GM19468 (cell line): ENCODE data around the gene NOX4.
"Not testable (repeated sequence)": the region's sequence is repeated elsewhere in the genome, so short reads cannot be mapped to it uniquely, and the experiment has no call there.

ENCODE experiments used
- ATAC-seq: cut with Tn5 transposase; IDR thresholded peaks from one replicate; pipeline ENCODE4 v1.9.1; 2021; ENCODE audit warnings: mild to moderate bottlenecking, moderate library complexity, moderate number of reproducible peaks; ENCODE audit not compliant: unreplicated experiment; ENCODE audit errors: extremely low read depth

NOX4 gene

DNA sequence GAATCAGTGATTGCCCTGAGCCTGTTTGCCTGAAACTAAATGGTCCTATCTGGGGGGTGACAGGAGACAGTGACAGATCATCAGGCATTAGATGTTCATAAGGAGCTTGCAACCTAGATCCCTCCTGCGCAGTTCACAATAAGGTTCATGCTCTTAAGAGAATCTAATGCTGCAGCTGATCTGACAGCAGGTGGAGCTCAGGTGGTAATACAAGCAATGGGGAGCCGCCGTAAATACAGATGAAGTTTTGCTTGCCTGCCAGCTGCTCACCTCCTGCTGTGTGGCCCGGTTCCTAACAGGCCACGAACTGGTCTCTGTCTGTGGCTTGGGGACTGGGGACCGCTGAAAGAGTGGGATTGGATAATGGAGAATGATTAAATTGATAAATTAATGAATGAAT is 14.0 kb downstream of the NOX4 start:
- no peak for ATAC-seq

DNA sequence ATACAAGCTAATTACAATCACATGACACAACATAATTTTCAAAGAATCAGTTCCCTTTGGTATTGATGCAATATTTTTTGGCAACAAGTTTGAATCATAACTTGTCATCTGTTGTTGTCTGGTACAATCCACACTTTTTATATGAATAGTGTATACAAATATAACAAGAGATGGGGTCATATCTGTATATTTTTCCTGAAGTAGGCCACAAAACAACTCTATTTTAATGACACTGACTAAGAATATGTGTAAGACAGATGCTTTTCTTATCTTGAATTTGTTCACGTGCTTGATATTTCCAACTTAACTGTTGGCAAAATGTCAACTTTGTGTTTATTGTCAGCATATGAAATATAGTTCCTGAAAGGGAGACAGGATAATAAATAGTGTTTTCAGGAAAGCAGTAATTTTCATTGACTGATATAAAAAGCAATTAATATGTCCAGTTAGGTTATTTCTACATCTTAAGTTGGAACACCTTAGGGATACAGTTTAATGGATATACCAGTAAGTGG is 27.9 kb downstream of the NOX4 start:
- no peak for ATAC-seq

DNA sequence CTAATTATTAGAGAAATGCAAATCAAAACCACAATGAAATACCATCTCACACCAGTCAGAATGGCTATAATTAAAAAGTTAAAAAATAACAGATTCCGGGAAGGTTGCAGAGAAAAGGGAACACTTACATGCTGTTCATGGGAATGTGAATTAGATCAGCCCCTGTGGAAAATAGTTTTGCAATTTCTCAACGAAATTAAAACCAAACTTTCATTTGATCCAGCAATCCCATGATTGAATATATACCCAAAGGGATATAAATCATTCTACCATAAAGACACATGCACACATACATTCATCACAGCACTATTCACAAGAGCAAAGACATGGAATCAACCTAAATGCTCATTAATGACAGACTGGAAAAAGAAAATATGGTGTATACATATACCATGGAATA is 32.5 kb downstream of the NOX4 start:
- ATAC-seq = no peak

DNA sequence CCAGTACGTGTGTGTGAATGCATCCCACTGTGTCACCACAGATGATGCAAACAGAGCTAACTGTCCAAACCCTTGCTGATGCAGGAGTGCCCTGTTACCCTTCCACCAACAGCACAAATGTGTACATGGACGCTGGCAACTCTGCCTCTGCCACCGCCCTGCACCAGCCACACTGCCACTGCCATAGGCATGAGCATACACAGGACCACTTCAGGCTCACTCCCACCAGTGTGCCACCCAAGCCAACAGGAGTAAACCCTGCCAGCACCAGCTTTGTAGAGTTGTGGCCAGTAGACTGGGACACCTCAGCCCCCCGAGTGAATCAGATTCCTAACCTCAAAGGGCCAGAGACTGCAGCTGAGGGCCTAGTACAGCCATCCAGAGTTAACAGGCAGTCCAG is 34.0 kb downstream of the NOX4 start:
- no peak for ATAC-seq

DNA sequence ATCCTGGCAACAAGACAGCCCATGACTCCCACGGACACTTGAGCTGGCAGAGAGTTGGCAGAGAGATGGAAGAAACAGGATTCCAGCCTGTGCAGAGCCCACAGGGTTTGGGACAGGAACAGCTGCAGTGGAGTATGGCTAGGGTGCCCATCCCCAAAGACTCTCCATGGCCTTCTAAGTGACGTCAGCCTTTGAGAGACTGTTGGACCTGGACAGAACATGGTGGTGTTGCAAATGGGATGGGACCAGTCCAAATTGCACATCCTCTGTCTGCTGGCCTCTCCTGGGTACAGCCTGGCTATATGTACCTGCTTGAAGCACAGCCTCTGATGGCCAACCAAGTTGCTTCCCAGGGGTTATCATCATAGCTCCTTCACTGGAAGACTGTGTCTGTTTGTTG is 34.5 kb downstream of the NOX4 start:
- ATAC-seq = no peak

DNA sequence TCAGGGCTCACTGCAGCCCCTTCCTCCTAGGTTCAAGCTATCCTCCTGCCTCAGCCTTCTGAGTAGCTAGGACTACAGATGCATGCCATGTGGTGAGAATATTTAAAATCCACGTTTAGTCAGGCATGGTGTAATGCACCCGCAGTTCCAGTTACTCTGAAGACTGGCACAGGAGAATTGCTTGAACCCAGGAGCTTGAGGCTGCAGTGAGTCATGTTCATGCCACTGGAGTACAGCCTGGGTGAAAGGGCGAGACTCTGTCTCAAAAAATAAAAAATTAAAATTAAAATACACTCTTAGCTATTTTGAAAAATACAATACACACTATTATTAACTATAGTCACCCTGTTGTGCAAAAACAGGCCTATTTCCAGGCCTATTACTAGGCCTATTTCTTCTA is 38.4 kb downstream of the NOX4 start:
- no peak for ATAC-seq

DNA sequence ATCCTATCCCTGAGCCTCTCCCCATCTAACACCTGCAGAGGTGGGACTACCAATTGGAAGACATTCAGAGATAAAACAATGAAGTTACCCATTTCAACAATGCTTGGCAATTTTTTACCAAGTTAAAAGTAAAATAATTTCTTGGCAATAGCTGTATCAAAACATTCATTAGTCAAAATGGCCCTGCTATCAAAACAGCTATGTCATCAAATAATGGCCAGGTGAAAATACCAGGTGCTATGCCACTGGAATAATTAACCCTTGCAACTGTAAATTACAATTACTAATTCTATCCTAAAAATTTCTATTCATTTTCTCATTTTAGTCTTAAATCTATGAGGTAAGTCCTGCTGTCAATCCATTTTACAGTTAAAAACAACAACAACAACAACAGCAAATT is 43.3 kb downstream of the NOX4 start:
- ATAC-seq = no peak

DNA sequence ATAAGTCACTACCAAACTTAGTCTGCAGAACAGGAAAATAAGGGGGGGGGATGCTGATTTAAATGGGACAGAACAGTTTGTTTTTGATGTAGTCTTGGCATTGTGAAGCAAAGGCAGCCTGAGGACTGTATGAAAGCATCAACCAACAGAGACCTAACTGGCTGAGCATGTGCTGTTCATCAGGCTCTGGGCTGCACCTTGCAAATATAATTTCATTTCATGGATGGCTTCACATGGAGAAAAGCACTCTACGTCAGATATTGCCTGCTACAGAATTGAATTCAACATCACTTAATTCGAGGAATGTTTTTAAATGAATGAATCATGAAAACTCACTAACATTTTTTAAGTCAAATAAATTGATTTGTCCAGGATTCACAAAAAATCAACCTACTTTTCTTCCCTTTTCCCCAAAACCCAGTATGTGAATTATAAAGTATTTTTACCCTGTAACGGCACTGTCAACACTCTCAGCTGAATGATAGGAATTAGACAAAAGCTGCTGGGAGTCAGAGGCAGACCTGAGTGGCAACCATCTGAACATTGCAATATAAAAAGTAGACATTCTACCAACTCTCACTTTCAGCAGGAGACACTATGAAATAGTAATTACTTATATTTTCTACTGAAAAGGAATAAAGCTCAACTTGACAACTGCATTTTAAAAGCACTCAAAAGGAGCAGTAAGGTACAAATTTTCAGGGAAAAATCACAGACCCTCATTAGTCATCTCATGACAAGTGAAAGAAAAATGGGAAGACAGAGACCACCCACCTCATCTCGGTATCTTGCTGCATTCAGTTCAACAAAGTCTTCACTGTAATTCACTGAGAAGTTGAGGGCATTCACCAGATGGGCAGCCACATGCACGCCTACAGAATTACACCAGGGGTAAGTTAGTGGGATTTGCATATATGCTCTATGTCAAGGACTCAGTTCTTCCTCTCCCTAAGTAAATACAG is 47.5 kb downstream of the NOX4 start:
- no peak for ATAC-seq

DNA sequence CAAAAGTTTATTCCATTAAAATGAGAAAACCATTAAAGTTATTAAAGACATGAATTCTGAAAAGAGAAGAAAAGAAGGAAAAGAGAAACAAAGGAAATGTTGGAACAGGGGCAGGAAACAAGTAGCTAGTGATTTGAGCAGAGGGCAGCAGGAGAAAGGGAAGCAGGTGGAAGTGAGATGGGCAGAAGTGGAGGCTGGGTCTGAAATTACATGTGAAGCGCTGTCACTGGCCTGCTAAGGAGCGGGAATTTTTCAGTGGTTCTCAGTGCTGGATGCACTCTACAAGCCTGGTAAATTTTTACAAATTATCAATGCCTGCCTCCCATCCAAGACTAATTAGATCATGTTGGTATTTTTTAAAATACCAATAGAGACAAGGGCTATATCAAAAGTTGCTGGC is 48.4 kb downstream of the NOX4 start:
- ATAC-seq = no peak

DNA sequence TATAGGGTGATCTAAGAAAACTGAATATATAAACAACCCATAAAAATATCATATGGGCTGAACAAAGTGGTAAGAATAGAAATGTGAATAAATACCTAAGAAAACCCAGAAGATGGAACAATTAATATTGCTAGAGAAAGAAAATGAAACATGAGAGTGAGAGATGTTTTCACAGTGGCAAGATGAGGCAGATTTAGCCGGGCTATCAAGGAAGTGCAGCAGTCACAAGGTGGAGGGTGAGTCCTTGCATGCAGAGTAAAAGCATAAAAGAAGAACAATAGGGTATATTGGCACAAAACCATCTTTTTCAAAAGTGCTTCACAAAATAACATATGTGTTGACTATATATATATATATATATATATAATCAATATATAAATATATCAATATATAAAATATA is 49.6 kb downstream of the NOX4 start:
- no peak for ATAC-seq

DNA sequence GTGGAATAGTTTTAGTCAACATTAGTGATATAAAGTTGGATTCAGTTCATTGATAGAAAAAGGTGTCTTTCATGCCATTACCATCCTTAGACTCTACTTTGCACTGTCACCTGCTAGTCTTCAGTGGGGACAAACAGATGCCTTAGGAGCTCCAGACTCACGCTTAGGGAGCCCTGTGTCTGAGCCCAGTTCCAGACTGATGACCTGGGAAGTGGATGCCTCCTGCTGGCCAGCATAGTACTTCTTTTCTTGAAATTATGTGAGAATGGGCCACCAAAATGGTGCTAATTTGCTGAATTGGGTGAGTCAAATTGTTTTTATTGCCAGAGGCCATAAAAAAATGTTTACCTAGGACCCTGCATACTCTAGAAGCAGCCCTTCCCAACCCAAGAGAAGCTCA is 53.9 kb downstream of the NOX4 start:
- ATAC-seq = no peak

DNA sequence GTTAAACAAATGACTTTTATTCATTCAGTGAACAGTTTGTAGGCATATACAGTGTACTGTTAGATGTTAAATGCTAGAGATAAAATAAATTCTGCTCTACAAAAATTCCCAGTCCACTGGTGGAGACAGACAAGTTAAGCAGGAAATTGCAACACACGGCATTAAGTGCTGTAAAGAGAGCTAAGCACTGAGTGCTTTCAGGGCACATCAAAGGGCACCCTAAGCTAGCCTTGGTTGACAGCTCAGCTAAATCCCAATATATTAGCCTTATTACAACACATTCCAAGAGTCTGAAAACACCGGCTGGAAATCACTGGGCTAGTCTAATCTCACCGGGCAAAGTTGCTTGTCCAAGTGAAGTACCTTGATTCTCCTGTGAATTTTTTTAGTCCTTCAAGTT is 55.1 kb downstream of the NOX4 start:
- ATAC-seq = no peak

DNA sequence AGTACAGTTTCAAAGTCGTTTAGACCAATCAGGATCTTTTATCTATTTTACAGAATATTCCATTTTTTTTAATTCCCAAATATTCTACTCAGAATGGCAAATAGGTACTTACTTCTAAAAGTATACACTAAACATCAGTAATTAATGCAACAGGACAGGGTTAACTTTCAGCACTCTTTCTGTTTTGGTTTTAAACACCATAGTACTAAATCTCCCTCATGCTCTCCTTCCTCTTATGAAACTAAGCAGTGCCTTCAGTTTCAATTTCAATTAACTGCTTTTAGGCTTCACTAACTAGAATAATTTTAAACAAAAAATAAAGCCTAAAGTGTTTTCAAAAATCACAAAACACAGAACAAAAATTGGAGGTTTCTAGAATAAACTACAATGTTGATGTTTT is 57.9 kb downstream of the NOX4 start:
- no peak for ATAC-seq

DNA sequence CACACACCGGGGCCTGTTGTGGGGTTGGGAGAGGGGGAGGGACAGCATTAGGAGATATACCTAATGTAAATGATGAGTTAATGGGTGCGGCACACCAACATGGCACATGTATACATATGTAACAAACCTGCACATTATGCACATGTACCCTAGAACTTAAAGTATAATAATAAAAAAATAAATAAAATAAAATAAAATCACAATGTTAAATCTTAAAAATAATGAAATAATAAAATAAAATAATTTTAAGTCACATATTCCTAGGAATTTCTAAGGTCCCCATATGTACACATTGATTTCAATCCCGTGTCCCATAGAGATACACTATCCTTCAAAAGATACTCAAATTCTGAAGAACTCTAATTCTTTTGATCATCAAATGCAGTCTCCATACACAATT is 59.0 kb downstream of the NOX4 start:
- ATAC-seq = not testable (repeated sequence)

DNA sequence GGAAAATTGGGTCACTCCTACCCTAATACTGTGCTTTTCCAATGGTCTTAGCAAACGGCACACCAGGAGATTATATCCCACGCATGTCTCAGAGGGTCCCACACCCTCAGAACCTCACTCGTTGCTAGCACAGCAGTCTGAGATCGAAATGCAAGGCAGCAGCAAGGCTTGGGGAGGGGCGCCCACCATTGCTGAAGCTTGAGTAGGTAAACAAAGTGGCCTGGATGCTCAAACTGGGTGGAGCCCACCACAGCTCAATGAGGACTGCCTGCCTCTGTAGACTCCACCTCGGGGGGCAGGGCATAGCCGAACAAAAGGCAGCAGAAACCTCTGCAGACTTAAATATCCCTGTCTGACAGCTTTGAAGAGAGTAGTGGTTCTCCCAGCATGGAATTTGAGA is 64.7 kb downstream of the NOX4 start:
- not testable (repeated sequence) for ATAC-seq

DNA sequence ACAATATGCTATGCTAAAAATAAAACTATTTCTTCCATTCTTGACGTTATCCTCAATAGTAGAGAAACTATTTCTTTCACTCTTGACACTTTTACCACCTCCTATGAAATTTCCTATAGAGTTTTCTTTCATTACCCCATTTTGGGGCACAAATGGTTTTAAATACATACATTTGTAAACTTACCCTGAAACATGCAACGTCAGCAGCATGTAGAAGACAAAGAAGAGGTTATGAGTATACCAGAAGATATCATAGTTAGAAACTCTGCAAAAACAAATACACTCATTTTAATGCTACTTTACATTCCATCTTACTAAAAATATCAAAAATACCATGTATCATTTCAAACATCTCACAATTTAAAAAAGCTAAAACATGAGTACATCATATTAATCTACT is 69.5 kb downstream of the NOX4 start:
- ATAC-seq = no peak

DNA sequence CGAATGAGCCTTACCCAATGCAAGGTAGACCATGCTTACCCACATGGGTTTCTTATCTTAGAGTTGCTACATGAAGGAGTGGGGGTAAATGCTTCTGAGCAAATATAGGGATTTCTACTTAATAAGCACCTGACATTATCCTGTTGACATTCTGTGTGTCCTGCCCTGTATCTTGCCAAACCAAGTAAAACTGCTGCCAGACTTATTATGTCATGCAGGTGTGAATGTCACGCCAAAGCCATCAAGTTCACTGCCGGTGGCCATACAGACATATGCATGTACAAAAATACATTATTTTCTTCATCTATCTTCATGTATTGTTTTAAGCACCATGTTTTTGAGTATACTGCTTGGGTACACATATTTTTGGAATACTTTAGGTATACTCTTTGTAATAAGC is 70.2 kb downstream of the NOX4 start:
- no peak for ATAC-seq

DNA sequence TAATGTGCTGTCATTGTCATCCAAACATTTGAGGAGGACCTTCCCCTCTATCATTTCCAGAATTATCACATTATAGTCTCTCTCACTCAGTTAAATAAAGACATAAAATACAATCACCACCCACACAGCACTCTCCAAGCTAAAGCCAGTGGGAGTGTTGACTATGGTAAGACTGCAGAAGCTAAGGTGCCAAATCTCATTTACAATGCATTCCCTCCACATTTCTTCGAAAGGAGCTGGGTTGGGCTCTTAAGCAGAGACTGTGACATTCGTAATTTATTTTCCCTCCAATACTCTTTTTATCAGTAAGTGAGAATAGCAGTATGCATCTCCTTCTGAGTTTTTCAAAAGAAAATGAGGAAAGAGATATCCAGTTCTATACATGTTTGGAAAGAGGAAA is 74.2 kb downstream of the NOX4 start:
- no peak for ATAC-seq

DNA sequence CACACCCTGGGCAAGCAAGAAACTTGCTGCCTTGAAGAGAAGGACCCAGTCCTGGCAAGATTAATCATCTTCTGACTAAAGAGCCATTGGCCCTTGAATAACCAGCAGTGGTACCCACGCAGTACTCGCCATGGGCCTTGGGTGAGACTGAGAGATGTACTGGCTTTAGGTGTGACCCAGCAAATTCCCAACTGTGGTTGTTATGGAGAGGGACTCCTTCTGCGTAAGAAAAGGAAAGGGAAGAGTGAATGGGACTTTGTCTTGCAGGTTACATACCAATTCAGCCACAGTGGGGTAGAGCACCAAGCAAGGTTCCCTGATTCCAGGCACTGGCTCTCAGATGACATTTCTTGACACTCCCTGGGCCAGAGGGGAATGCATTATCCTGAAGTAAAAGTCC is 80.1 kb downstream of the NOX4 start:
- not testable (repeated sequence) for ATAC-seq

DNA sequence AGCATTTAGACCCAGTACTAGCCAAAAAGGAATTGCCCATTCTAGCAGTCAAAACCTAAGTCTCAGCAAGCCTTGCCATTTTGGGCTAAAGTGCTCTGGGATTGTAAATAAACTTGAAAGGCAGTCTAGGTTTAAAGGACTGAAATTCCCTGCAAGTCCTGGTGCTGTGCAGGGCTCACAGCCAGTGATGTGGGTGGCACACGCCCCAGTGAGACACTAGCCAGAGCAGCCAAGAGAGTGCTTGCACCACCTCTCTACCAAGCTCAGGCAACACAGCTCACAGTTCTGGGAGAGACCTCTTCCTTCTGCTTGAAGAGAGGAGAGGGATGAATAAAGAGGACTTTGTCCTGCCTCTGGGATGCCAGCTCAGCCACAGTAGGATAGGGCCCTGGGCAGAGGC is 80.5 kb downstream of the NOX4 start:
- ATAC-seq = not testable (repeated sequence)

DNA sequence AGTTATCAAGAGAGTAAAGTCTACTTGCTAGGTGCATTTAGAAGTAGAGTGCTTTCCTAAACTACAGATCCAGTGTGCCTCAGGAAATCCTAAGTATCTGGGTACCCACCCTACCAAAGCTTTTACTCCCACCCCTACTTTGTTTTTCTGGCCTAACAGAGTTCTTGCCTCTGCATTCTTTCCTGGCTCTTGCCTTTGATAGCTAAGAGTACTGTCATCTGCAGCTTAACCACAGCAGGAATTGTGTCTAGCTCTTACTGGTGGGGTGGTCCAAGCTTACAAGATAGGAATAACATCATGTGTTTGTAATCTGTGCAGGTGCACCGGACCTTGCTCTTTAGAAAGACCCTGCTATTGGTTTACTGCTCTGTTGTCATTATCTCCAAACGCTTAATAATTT is 82.7 kb downstream of the NOX4 start:
- ATAC-seq = not testable (repeated sequence)

DNA sequence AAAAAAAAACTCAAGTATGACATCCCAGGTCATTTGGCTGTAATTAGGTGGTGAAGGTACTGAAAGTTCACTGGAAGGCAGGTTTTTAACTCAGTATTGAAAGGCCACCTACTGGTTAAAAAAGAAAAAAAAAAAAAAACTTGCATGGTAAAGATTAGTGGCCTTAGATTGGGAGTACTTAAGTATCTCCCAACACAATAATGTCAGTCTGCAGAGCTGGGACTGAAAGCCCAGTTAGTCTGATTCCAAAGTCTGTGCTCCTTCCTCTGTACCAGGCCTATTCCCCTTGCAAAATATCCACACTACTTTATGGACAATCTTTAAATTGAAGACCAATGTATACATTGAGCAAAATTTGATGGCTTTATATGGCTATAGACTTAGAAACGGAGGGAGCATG is 85.5 kb downstream of the NOX4 start:
- no peak for ATAC-seq
